H9 (cell line): Measurements from ENCODE around the gene GOLGA1. TPM values are rescaled to one million over a fixed set of nuclear protein-coding genes. Genes with fewer than 3 reads are reported as not detected.

Experiments used
- DNase-seq: peaks from one replicate; pipeline ENCODE4 v3.0.0-alpha.2; 2017
- H2AFZ ChIP-seq: one replicate; pipeline ENCODE4 v1.6.1; 2013; ENCODE audit warnings: mild to moderate bottlenecking, low read length, control low read depth, moderate library complexity
- H2AK5ac ChIP-seq: 2 replicates; pipeline ENCODE4 v1.6.1; 2013; ENCODE audit warnings: low read length, control low read depth, mixed read lengths; ENCODE audit not compliant: insufficient read length
- H2BK120ac ChIP-seq: one replicate; pipeline ENCODE4 v1.6.1; 2013; ENCODE audit warnings: low read depth, mild to moderate bottlenecking, low read length, control low read depth, inconsistent platforms; ENCODE audit not compliant: poor library complexity, severe bottlenecking
- H2BK12ac ChIP-seq: 2 replicates; pipeline ENCODE4 v1.6.1; 2013; ENCODE audit warnings: low read length, control low read depth, mixed read lengths, low read depth; ENCODE audit not compliant: insufficient read length
- H2BK15ac ChIP-seq: 2 replicates; pipeline ENCODE4 v1.6.1; 2013; ENCODE audit warnings: low read depth, low read length, control low read depth
- H2BK20ac ChIP-seq: one replicate; pipeline ENCODE4 v1.6.1; 2013; ENCODE audit warnings: low read depth, mild to moderate bottlenecking, low read length, control low read depth, inconsistent platforms; ENCODE audit not compliant: poor library complexity, severe bottlenecking
- H2BK5ac ChIP-seq: 2 replicates; pipeline ENCODE4 v1.6.1; 2013; ENCODE audit warnings: low read length, control low read depth, mixed read lengths; ENCODE audit not compliant: insufficient read length
- H3K14ac ChIP-seq: 2 replicates; pipeline ENCODE4 v1.6.1; 2013; ENCODE audit warnings: low read length, control low read depth; ENCODE audit not compliant: insufficient read depth
- H3K18ac ChIP-seq: 2 replicates; pipeline ENCODE4 v1.6.1; 2013; ENCODE audit warnings: low read depth, mild to moderate bottlenecking, mixed read lengths, low read length, control low read depth; ENCODE audit not compliant: insufficient read length
- H3K23ac ChIP-seq: 2 replicates; pipeline ENCODE4 v1.6.1; 2013; ENCODE audit warnings: low read length, control low read depth, mixed read lengths, low read depth; ENCODE audit not compliant: insufficient read length
- H3K23me2 ChIP-seq: 2 replicates; pipeline ENCODE4 v1.6.1; 2013; ENCODE audit warnings: low read depth, mild to moderate bottlenecking, mixed read lengths, low read length, control low read depth; ENCODE audit not compliant: insufficient read length, poor library complexity, severe bottlenecking
- H3K27ac ChIP-seq: 2 replicates; pipeline ENCODE4 v1.5.1; 2013; ENCODE audit warnings: low read length, control low read depth, mixed read lengths, low read depth; ENCODE audit not compliant: insufficient read length
- H3K27me3 ChIP-seq: 2 replicates; pipeline ENCODE4 v1.6.1; 2013; ENCODE audit warnings: low read length, control low read depth, inconsistent platforms; ENCODE audit not compliant: insufficient read depth
- H3K4ac ChIP-seq: 2 replicates; pipeline ENCODE4 v1.6.1; 2013; ENCODE audit warnings: low read depth, mild to moderate bottlenecking, control low read depth, inconsistent platforms, low read length, moderate library complexity
- H3K4me1 ChIP-seq: 2 replicates; pipeline ENCODE4 v1.6.1; 2013; ENCODE audit warnings: low read length, control low read depth, inconsistent platforms; ENCODE audit not compliant: insufficient read depth
- H3K4me2 ChIP-seq: 2 replicates; pipeline ENCODE4 v1.6.1; 2013; ENCODE audit warnings: low read length, control low read depth, mixed read lengths; ENCODE audit not compliant: insufficient read length, insufficient read depth
- H3K56ac ChIP-seq: 2 replicates; pipeline ENCODE4 v1.6.1; 2013; ENCODE audit warnings: low read depth, mild to moderate bottlenecking, mixed read lengths, low read length, control low read depth; ENCODE audit not compliant: insufficient read length
- H3K79me1 ChIP-seq: 2 replicates; pipeline ENCODE4 v1.6.1; 2013; ENCODE audit warnings: low read depth, mild to moderate bottlenecking, moderate library complexity, low read length, control low read depth, inconsistent platforms; ENCODE audit not compliant: insufficient read depth, poor library complexity, severe bottlenecking
- H3K79me2 ChIP-seq: 2 replicates; pipeline ENCODE4 v1.6.1; 2013; ENCODE audit warnings: low read length, control low read depth, inconsistent platforms; ENCODE audit not compliant: insufficient read depth
- H3K9ac ChIP-seq: 2 replicates; pipeline ENCODE4 v1.6.1; 2013; ENCODE audit warnings: low read length, control low read depth, mixed read lengths; ENCODE audit not compliant: insufficient read length; ENCODE audit errors: extremely low read depth
- H3K9me3 ChIP-seq: one replicate; pipeline ENCODE4 v1.6.1; 2013; ENCODE audit warnings: low read depth, low read length, inconsistent platforms; ENCODE audit not compliant: control insufficient read depth
- H3T11ph ChIP-seq: one replicate; pipeline ENCODE4 v1.6.1; 2013; ENCODE audit warnings: mild to moderate bottlenecking, low read length, control low read depth, inconsistent platforms
- H4K20me1 ChIP-seq: one replicate; pipeline ENCODE4 v1.6.1; 2013; ENCODE audit not compliant: control insufficient read depth, insufficient read length, insufficient read depth
- H4K5ac ChIP-seq: 2 replicates; pipeline ENCODE4 v1.6.1; 2013; ENCODE audit warnings: low read depth, mild to moderate bottlenecking, mixed read lengths, low read length, control low read depth; ENCODE audit not compliant: insufficient read length
- H4K8ac ChIP-seq: replicated peaks from 2 replicates; pipeline ENCODE4 v1.6.1; 2013; ENCODE audit warnings: low read length, control low read depth, mixed read lengths, low read depth; ENCODE audit not compliant: insufficient read length
- H4K91ac ChIP-seq: 2 replicates; pipeline ENCODE4 v1.6.1; 2013; ENCODE audit warnings: low read depth, mild to moderate bottlenecking, moderate library complexity, mixed read lengths, low read length, control low read depth; ENCODE audit not compliant: insufficient read length
- H3K27ac Mint-ChIP-seq, 3 experiments: 2 replicates in 2 of 3; 3 replicates in 1 of 3; pipeline ENCODE4 v1.8.0; 2020 to 2021; ENCODE audit warnings: mixed read lengths in 3 of 3, mild to moderate bottlenecking in 1 of 3, moderate library complexity in 1 of 3
- H3K27me3 Mint-ChIP-seq: 2 replicates; pipeline ENCODE4 v1.8.0; 2021; ENCODE audit warnings: low read depth, mild to moderate bottlenecking, moderate library complexity, mixed read lengths
- H3K36me3 Mint-ChIP-seq, 3 experiments: 2 replicates in 2 of 3; 3 replicates in 1 of 3; pipeline ENCODE4 v1.8.0; 2020 to 2021; ENCODE audit warnings: low read depth in 3 of 3, mixed read lengths in 3 of 3; ENCODE audit not compliant: insufficient read depth in 1 of 3
- H3K4me1 Mint-ChIP-seq, 2 experiments: 2 replicates each; pipeline ENCODE4 v1.8.0; 2020; ENCODE audit warnings: mixed read lengths in 2 of 2
- H3K4me3 Mint-ChIP-seq, 2 experiments: 2 replicates in 1 of 2; 3 replicates in 1 of 2; pipeline ENCODE4 v1.8.0; 2020 to 2021; ENCODE audit warnings: mild to moderate bottlenecking in 2 of 2, mixed read lengths in 2 of 2, moderate library complexity in 1 of 2
- H3K9me3 Mint-ChIP-seq, 2 experiments: 2 replicates in 1 of 2; 3 replicates in 1 of 2; pipeline ENCODE4 v1.8.0; 2020; ENCODE audit warnings: mild to moderate bottlenecking in 2 of 2, mixed read lengths in 2 of 2, moderate library complexity in 1 of 2
- CTCF ChIP-seq: fragments of 200-600 bp; sonication (generic); conservative IDR thresholded peaks from 3 replicates; pipeline ENCODE4 v1.8.0; 2021; ENCODE audit warnings: antibody characterized with exemption, mild to moderate bottlenecking
- WGBS: extraction: QIAGEN DNeasy Blood & Tissue Kit; methylation state at CpG from one replicate; pipeline ENCODE4 v1.1.7; 2013; ENCODE audit warnings: missing lambda C conversion rate, low lambda C conversion rate, mixed read lengths; ENCODE audit not compliant: insufficient read length; ENCODE audit errors: extremely low coverage; 5-methylcytosine and 5-hydroxymethylcytosine counted together
- total RNA-seq: library from RNA; stranded (reverse); gene quantifications from 2 replicates; pipeline ENCODE4 v1.2.1, GENCODE V29; 2021

Gene GOLGA1
- total RNA-seq, 1 experiment from 2014 or later = 7.6 TPM

GRCh38 chr9:124932333-124932732 lies 8.6 kb downstream of the GOLGA1 start:
- Histone ChIP-seq H3K27ac (no peak overlapping the region), H3K9me3 (no peaks in the 10 kb centered on the region), H4K8ac (no peak overlapping the region), H3K18ac (no peak overlapping the region), H3K27me3 (no peaks in the 10 kb centered on the region), H3K4ac (no peak overlapping the region), H3K4me1 (no peaks in the 10 kb centered on the region), H3K9ac (no peak overlapping the region), H2AK5ac (no peak overlapping the region), H2BK15ac (no peak overlapping the region), H3K79me2 (no peaks in the 10 kb centered on the region), H3K56ac (no peak overlapping the region), H2BK12ac (no peak overlapping the region), H2BK5ac (no peak overlapping the region), H4K91ac (no peak overlapping the region), H3K23ac (no peak overlapping the region), H4K5ac (no peak overlapping the region), H3K14ac (no peak overlapping the region), H2BK20ac (no peak overlapping the region), H2BK120ac (no peak overlapping the region), H3K23me2 (no peaks in the 10 kb centered on the region), H3K4me2 (no peak overlapping the region), H3K79me1 (no peaks in the 10 kb centered on the region), H4K20me1 (no peaks in the 10 kb centered on the region), H3T11ph (no peak overlapping the region), H2AFZ (no peak overlapping the region)
- no peak overlapping the region for H3K27ac Mint-ChIP-seq
- DNase-seq = no peak
- H3K9me3 Mint-ChIP-seq = no peaks in the 10 kb centered on the region
- no peaks in the 10 kb centered on the region for H3K27me3 Mint-ChIP-seq
- peaks cover 0 to 2% (median 0%) of the 10 kb centered on the region in 3 experiments; a peak in 2 of 7 replicates for H3K36me3 Mint-ChIP-seq
- no CpG with 5 or more reads among the region's 1 CpG for WGBS
- H3K4me1 Mint-ChIP-seq = no peaks in the 10 kb centered on the region
- H3K4me3 Mint-ChIP-seq = no peak overlapping the region
- TF ChIP-seq CTCF = no peak
